ENCODE results near the gene JAZF1. TPM values are rescaled to one million over a fixed set of nuclear protein-coding genes. Genes with fewer than 3 reads are reported as not detected.

The JAZF1 gene
- total RNA-seq, 1 donor from 2014 or later, result 3.1 TPM

DNA sequence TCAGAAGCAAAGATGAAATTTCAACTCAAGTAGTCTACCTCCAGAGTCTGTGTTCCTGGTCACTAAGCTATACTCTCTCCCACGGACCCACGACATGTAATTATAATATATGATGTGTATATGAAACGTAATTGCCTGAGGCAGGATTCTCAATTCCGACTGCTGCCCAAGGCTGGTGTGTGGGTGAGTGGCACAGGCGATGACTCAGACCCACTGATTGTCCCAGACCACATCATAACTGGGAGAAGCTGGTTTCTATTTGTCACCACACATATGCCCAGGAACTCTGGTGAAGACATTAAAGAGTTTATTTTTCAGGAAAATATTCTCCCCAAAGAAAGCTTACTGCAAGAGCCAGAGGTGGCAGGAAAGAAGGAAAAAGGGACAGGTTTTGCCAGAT is 219.3 kb downstream of the JAZF1 start:
- H3K4me3 Mint-ChIP-seq, result no peak overlapping the region
- no peaks in the 10 kb centered on the region for H3K4me1 Mint-ChIP-seq
- no peak for DNase-seq (ENCODE audit: low read depth, low spot score)
- H3K27ac Mint-ChIP-seq (ENCODE audit: unreplicated experiment), result no peak overlapping the region
- peaks cover 21% of the 10 kb centered on the region for H3K27me3 Mint-ChIP-seq (ENCODE audit: low read depth)
- TF ChIP-seq, protein P1, sequence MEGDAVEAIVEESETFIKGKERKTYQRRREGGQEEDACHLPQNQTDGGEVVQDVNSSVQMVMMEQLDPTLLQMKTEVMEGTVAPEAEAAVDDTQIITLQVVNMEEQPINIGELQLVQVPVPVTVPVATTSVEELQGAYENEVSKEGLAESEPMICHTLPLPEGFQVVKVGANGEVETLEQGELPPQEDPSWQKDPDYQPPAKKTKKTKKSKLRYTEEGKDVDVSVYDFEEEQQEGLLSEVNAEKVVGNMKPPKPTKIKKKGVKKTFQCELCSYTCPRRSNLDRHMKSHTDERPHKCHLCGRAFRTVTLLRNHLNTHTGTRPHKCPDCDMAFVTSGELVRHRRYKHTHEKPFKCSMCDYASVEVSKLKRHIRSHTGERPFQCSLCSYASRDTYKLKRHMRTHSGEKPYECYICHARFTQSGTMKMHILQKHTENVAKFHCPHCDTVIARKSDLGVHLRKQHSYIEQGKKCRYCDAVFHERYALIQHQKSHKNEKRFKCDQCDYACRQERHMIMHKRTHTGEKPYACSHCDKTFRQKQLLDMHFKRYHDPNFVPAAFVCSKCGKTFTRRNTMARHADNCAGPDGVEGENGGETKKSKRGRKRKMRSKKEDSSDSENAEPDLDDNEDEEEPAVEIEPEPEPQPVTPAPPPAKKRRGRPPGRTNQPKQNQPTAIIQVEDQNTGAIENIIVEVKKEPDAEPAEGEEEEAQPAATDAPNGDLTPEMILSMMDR (conservative IDR thresholded peaks at IDR 0.05), result no peak
- no peaks in the 10 kb centered on the region for H3K36me3 Mint-ChIP-seq (ENCODE audit: low read depth)
- no peaks in the 10 kb centered on the region for H3K9me3 Mint-ChIP-seq

DNA sequence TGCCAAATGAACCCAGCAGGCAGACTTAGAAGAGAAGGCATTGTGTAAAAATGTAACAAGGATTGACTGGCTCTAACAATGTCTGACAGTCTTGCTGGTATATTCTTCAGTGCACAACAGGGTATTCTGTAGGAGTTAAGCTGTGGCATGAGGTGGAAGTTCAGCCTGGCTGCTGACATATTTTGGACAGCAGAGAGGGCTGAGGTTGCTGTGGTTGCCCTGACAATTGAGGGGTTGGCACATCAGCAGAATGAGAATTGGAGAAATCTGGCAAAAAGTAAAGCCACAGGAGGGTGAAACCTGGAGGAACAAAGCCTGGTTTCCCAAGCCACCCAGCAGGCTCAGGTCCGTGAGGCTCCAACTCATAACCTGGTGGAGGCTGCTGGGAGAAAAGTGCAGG is 220.2 kb downstream of the JAZF1 start:
- no peak for DNase-seq (ENCODE audit: low read depth, low spot score)
- Mint-ChIP-seq H3K36me3 (ENCODE audit: low read depth) (no peaks in the 10 kb centered on the region), H3K27me3 (ENCODE audit: low read depth) (peaks cover 14% of the 10 kb centered on the region), H3K4me3 (no peak overlapping the region), H3K9me3 (no peaks in the 10 kb centered on the region), H3K4me1 (no peaks in the 10 kb centered on the region), H3K27ac (ENCODE audit: unreplicated experiment) (no peak overlapping the region)
- TF ChIP-seq, protein P1 (conservative IDR thresholded peaks at IDR 0.05), result no peak

DNA sequence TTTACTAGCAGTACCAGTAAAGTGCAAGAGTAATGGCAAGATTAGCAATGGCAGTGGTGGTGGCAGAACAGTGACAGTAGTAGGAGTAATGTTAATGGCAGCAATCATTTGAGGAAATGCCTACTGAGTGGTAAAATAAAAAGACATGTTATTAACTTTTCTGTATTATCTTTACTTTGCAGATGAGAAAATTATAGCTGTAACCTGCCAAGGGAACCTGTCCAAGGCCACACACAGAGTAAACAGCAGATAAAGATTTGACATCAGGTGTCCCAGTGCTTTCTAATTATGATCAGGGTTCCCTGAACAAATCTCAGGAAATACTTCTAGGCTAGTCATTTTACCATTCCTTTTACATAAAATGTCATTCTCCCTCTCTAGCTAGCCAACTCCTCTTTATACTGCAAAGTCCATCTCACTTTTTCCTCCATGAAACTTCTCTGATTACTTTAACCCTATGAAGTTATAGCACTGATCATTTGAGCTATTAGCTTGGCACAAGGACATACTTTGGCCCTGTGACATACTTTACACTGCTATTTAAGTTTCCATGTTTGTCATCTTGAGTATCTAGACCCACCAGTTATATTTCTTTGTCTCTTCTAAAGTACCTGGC is 221.6 kb downstream of the JAZF1 start:
- Mint-ChIP-seq H3K9me3 (no peaks in the 10 kb centered on the region), H3K36me3 (ENCODE audit: low read depth) (no peaks in the 10 kb centered on the region), H3K27ac (ENCODE audit: unreplicated experiment) (no peak overlapping the region), H3K4me3 (no peak overlapping the region), H3K27me3 (ENCODE audit: low read depth) (peaks cover 7% of the 10 kb centered on the region), H3K4me1 (no peaks in the 10 kb centered on the region)
- DNase-seq (ENCODE audit: low read depth, low spot score), result no peak
- TF ChIP-seq, protein P1 (conservative IDR thresholded peaks at IDR 0.05), result no peak

DNA sequence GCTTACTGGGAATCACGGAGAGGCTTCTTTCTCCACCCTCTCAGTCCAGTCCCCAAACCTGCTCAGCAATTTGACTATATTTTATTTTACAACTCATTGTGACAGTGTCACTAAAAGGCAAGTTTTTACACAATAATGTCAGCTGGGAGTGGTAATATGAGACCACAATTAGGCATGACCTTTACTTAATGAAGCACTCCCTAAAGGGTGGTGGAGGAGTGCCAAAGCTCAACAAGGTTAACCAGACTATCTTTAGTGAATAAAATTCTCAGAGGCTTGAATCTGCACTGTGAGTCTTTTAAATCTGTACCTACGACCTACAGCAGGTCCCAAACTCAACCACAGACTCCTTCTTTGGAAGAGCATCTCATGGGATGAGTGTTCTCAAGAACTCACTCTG is 225.0 kb downstream of the JAZF1 start:
- Mint-ChIP-seq H3K36me3 (ENCODE audit: low read depth) (no peaks in the 10 kb centered on the region), H3K27ac (ENCODE audit: unreplicated experiment) (no peak overlapping the region), H3K9me3 (no peaks in the 10 kb centered on the region), H3K4me1 (no peaks in the 10 kb centered on the region), H3K4me3 (no peak overlapping the region), H3K27me3 (ENCODE audit: low read depth) (peaks cover 5% of the 10 kb centered on the region)
- TF ChIP-seq, protein P1 (conservative IDR thresholded peaks at IDR 0.05), result no peak
- no peak for DNase-seq (ENCODE audit: low read depth, low spot score)

DNA sequence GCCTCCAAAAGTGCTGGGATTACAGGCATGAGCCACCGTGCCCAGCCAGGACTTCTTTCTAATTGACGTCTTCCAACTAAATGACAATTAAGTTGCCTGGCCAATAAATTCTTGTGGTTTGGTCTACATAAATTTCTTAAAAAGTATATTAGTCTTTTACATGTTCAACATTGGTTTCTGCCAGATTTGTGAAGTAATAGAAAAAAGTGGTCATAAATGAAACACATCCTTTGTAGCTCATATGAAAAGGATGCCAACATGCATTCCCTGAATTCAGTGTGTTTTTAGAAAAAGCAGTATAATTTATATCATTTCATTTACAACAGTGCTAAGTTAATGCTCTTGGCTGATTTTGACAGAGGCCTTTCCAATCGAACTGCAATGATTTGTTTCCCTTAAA is 225.6 kb downstream of the JAZF1 start:
- H3K4me3 Mint-ChIP-seq, result no peak overlapping the region
- DNase-seq (ENCODE audit: low read depth, low spot score), result no peak
- peaks cover 2% of the 10 kb centered on the region for H3K27me3 Mint-ChIP-seq (ENCODE audit: low read depth)
- H3K36me3 Mint-ChIP-seq (ENCODE audit: low read depth), result no peaks in the 10 kb centered on the region
- TF ChIP-seq, protein P1 (conservative IDR thresholded peaks at IDR 0.05), result no peak
- no peak overlapping the region for H3K27ac Mint-ChIP-seq (ENCODE audit: unreplicated experiment)
- H3K4me1 Mint-ChIP-seq, result no peaks in the 10 kb centered on the region
- H3K9me3 Mint-ChIP-seq, result no peaks in the 10 kb centered on the region
